Measurements from ENCODE around the gene LRP6. TPM values are rescaled to one million over a fixed set of nuclear protein-coding genes. Genes with fewer than 3 reads are reported as not detected.

The LRP6 gene
- total RNA-seq, 1 experiment from 2014 or later: 28.1 TPM

- H3K4me2 ChIP-seq (ENCODE audit: low read length): no peak overlapping the region
- H3K36me3 ChIP-seq (ENCODE audit: control insufficient read depth in 1 of 2, insufficient read depth in 2 of 2, low read length in 2 of 2): no peaks in the 10 kb centered on the region
- no peaks in the 10 kb centered on the region for H3K9me2 ChIP-seq (ENCODE audit: insufficient read depth)
- no peak for ATAC-seq
- H2AFZ ChIP-seq (ENCODE audit: low read depth, low read length, poor library complexity, severe bottlenecking): no peak overlapping the region
- H4K20me1 ChIP-seq (ENCODE audit: insufficient read depth): no peaks in the 10 kb centered on the region; the same call in 1 of the 2 replicates
- intact Hi-C loops (cut with micrococcal nuclease): no loop called here
- TF ChIP-seq EGR1 (IDR thresholded peaks at IDR 0.05; ENCODE audit: low read depth) (no peak), EZH2 (IDR thresholded peaks at IDR 0.05) (no peak)
- ChIA-PET POLR2A (no interaction called here), RAD21 (ENCODE audit: low non-redundant PET in 1 of 2, low total read pairs in 2 of 2, uncharacterized antibody in 2 of 2, unreplicated experiment in 2 of 2) (no interaction called here), CTCF (no interaction called here)
- H3K27me3 ChIP-seq (ENCODE audit: insufficient read depth, low read length): no peaks in the 10 kb centered on the region
- H3K79me2 ChIP-seq (ENCODE audit: insufficient read depth, low read length): peaks cover 50% of the 10 kb centered on the region
- no peak overlapping the region for H3K9ac ChIP-seq (ENCODE audit: low read length)
- H3K27ac ChIP-seq (ENCODE audit: low read depth, low read length): no peak overlapping the region
- BruUV-seq (replicated peaks): no TSS peak
- H3K9me3 ChIP-seq (ENCODE audit: control insufficient read depth in 1 of 2, insufficient read depth in 1 of 2, low read depth in 1 of 2, low read length in 2 of 2): no peaks in the 10 kb centered on the region
- no peaks in the 10 kb centered on the region; a peak in 1 of 4 replicates for H3K4me1 ChIP-seq (ENCODE audit: control insufficient read depth in 1 of 2, insufficient read depth in 2 of 2, low read length in 2 of 2)
- no peak for DNase-seq (ENCODE audit: low read depth, low spot score)
- no peak overlapping the region for H3K4me3 ChIP-seq (replicated peaks in 1 of 2; ENCODE audit: low read depth in 1 of 2, low read length in 2 of 2)
Measured at GRCh38 chr12:12217018-12217359, 49.9 kb downstream of the LRP6 start.

- ATAC-seq (no peak), DNase-seq (ENCODE audit: low read depth, low spot score) (no peak)
- no peak overlapping the region for H3K4me2 ChIP-seq (ENCODE audit: low read length)
- no peaks in the 10 kb centered on the region for H3K27me3 ChIP-seq (ENCODE audit: insufficient read depth, low read length)
- no peaks in the 10 kb centered on the region; the same call in 1 of the 2 replicates for H4K20me1 ChIP-seq (ENCODE audit: insufficient read depth)
- H3K4me3 ChIP-seq (replicated peaks in 1 of 2; ENCODE audit: low read depth in 1 of 2, low read length in 2 of 2): no peak overlapping the region
- TF ChIP-seq SRF (IDR thresholded peaks at IDR 0.05; ENCODE audit: low read depth) (no peak), ZNF274 (IDR thresholded peaks at IDR 0.05; ENCODE audit: low read depth, low read length) (no peak), EGR1 (IDR thresholded peaks at IDR 0.05; ENCODE audit: low read depth) (no peak), MAX (IDR thresholded peaks at IDR 0.05) (no peak), ELF1 (IDR thresholded peaks at IDR 0.05; ENCODE audit: borderline replicate concordance, low read depth) (no peak), POLR2A (IDR thresholded peaks at IDR 0.05; ENCODE audit: borderline replicate concordance, extremely low read depth, insufficient read depth, insufficient read length) (no peak), ZBTB33 (IDR thresholded peaks at IDR 0.05; ENCODE audit: extremely low read depth, insufficient replicate concordance, low read length) (no peak), CEBPB (IDR thresholded peaks at IDR 0.05; ENCODE audit: low read depth) (no peak), YY1 (IDR thresholded peaks at IDR 0.05; ENCODE audit: extremely low read depth, insufficient replicate concordance, low read depth, low read length) (no peak), SP1 (IDR thresholded peaks at IDR 0.05; ENCODE audit: low read depth) (no peak), TCF7L2 (IDR thresholded peaks at IDR 0.05; ENCODE audit: borderline replicate concordance, extremely low read depth, insufficient read depth, insufficient read length) (no peak), JUND (IDR thresholded peaks at IDR 0.05) (no peak), FOSL1 (IDR thresholded peaks at IDR 0.05; ENCODE audit: low read depth) (no peak), CBX3 (IDR thresholded peaks at IDR 0.05; ENCODE audit: low read depth) (no peak), POLR2AphosphoS5 (IDR thresholded peaks at IDR 0.05; ENCODE audit: low read depth, low read length) (no peak)
- TF ChIP-seq, protein P1, sequence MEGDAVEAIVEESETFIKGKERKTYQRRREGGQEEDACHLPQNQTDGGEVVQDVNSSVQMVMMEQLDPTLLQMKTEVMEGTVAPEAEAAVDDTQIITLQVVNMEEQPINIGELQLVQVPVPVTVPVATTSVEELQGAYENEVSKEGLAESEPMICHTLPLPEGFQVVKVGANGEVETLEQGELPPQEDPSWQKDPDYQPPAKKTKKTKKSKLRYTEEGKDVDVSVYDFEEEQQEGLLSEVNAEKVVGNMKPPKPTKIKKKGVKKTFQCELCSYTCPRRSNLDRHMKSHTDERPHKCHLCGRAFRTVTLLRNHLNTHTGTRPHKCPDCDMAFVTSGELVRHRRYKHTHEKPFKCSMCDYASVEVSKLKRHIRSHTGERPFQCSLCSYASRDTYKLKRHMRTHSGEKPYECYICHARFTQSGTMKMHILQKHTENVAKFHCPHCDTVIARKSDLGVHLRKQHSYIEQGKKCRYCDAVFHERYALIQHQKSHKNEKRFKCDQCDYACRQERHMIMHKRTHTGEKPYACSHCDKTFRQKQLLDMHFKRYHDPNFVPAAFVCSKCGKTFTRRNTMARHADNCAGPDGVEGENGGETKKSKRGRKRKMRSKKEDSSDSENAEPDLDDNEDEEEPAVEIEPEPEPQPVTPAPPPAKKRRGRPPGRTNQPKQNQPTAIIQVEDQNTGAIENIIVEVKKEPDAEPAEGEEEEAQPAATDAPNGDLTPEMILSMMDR (IDR thresholded peaks at IDR 0.05 in 2 of 3, conservative IDR thresholded peaks at IDR 0.05 in 1 of 3; ENCODE audit: borderline replicate concordance in 1 of 3, insufficient read depth in 1 of 3, low read depth in 2 of 3, low read length in 2 of 3): no peak
- TF ChIP-seq, protein P2, sequence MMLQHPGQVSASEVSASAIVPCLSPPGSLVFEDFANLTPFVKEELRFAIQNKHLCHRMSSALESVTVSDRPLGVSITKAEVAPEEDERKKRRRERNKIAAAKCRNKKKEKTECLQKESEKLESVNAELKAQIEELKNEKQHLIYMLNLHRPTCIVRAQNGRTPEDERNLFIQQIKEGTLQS (IDR thresholded peaks at IDR 0.05): no peak
- peaks cover 45% of the 10 kb centered on the region for H3K79me2 ChIP-seq (ENCODE audit: insufficient read depth, low read length)
- no peaks in the 10 kb centered on the region for H3K36me3 ChIP-seq (ENCODE audit: control insufficient read depth in 1 of 2, insufficient read depth in 2 of 2, low read length in 2 of 2)
- ChIA-PET POLR2A (no interaction called here), CTCF (no interaction called here), RAD21 (ENCODE audit: low non-redundant PET in 1 of 2, low total read pairs in 2 of 2, uncharacterized antibody in 2 of 2, unreplicated experiment in 2 of 2) (no interaction called here)
- intact Hi-C loops (cut with micrococcal nuclease): no loop called here
- no TSS peak for BruUV-seq (replicated peaks)
- no peak overlapping the region for H2AFZ ChIP-seq (ENCODE audit: low read depth, low read length, poor library complexity, severe bottlenecking)
- no peaks in the 10 kb centered on the region for H3K9me2 ChIP-seq (ENCODE audit: insufficient read depth)
- no peaks in the 10 kb centered on the region for H3K9me3 ChIP-seq (ENCODE audit: control insufficient read depth in 1 of 2, insufficient read depth in 1 of 2, low read depth in 1 of 2, low read length in 2 of 2)
- H3K9ac ChIP-seq (ENCODE audit: low read length): no peak overlapping the region
- no peak overlapping the region for H3K27ac ChIP-seq (ENCODE audit: low read depth, low read length)
- no peaks in the 10 kb centered on the region; a peak in 1 of 4 replicates for H3K4me1 ChIP-seq (ENCODE audit: control insufficient read depth in 1 of 2, insufficient read depth in 2 of 2, low read length in 2 of 2)
Measured at GRCh38 chr12:12216349-12217017, 50.4 kb downstream of the LRP6 start.

Measured in HCT116 (cell line).